ENCODE data around the gene POLRMT.
"Not testable (repeated sequence)": the region's sequence is repeated elsewhere in the genome, so short reads cannot be mapped to it uniquely, and the experiment has no call there.

Gene POLRMT

GRCh38 chr19:610071-610800 lies 23.1 kb downstream of the POLRMT start:
- Histone ChIP-seq H3K9me3 (ENCODE audit: control insufficient read depth, insufficient read depth, low read length) (no peaks in the 10 kb centered on the region), H3K4me1 (ENCODE audit: insufficient read depth, low read length) (0 out of 2 replicates have a peak, but pooled peaks cover 8% of the 10 kb centered on the region), H3K36me3 (ENCODE audit: insufficient read depth, low read length) (peaks cover 3% of the 10 kb centered on the region; the same call in 1 of the 2 replicates), H3K9ac (ENCODE audit: low read depth, low read length) (peak overlapping the region; percentile 50; the same call in 1 of the 2 replicates)

GRCh38 chr19:609004-609346 lies 24.4 kb downstream of the POLRMT start:
- Histone ChIP-seq H3K9me3 (ENCODE audit: control insufficient read depth, insufficient read depth, low read length) (no peaks in the 10 kb centered on the region), H3K4me1 (ENCODE audit: insufficient read depth, low read length) (0 out of 2 replicates have a peak, but pooled peaks cover 8% of the 10 kb centered on the region), H3K36me3 (ENCODE audit: insufficient read depth, low read length) (no peaks in the 10 kb centered on the region), H3K9ac (ENCODE audit: low read depth, low read length) (no peak overlapping the region)

GRCh38 chr19:608155-609003 lies 25.0 kb downstream of the POLRMT start:
- H3K9me3 ChIP-seq (ENCODE audit: control insufficient read depth, insufficient read depth, low read length), result no peaks in the 10 kb centered on the region
- 0 out of 2 replicates have a peak, but pooled peaks cover 8% of the 10 kb centered on the region for H3K4me1 ChIP-seq (ENCODE audit: insufficient read depth, low read length)
- H3K9ac ChIP-seq (ENCODE audit: low read depth, low read length), result no peak overlapping the region
- no peaks in the 10 kb centered on the region for H3K36me3 ChIP-seq (ENCODE audit: insufficient read depth, low read length)

- Histone ChIP-seq H3K4me1 (ENCODE audit: insufficient read depth, low read length) (0 out of 2 replicates have a peak, but pooled peaks cover 8% of the 10 kb centered on the region), H3K9me3 (ENCODE audit: control insufficient read depth, insufficient read depth, low read length) (no peaks in the 10 kb centered on the region), H3K36me3 (ENCODE audit: insufficient read depth, low read length) (no peaks in the 10 kb centered on the region), H3K9ac (ENCODE audit: low read depth, low read length) (no peak overlapping the region)
Measured at GRCh38 chr19:607301-608154, 25.8 kb downstream of the POLRMT start.

- not testable (repeated sequence) for H3K9me3 ChIP-seq (ENCODE audit: control insufficient read depth, insufficient read depth, low read length); H3K4me1 ChIP-seq (ENCODE audit: insufficient read depth, low read length); H3K9ac ChIP-seq (ENCODE audit: low read depth, low read length); H3K36me3 ChIP-seq (ENCODE audit: insufficient read depth, low read length)
Measured at GRCh38 chr19:605061-605971, 28.0 kb downstream of the POLRMT start.

GRCh38 chr19:604355-604754 lies 29.0 kb downstream of the POLRMT start:
- no peaks in the 10 kb centered on the region for H3K36me3 ChIP-seq (ENCODE audit: insufficient read depth, low read length)
- H3K9me3 ChIP-seq (ENCODE audit: control insufficient read depth, insufficient read depth, low read length), result peaks cover 5% of the 10 kb centered on the region; the same call in 1 of the 2 replicates
- no peak overlapping the region for H3K9ac ChIP-seq (ENCODE audit: low read depth, low read length)
- H3K4me1 ChIP-seq (ENCODE audit: insufficient read depth, low read length), result no peaks in the 10 kb centered on the region

GRCh38 chr19:603779-604178 lies 29.6 kb downstream of the POLRMT start:
- not testable (repeated sequence) for H3K36me3 ChIP-seq (ENCODE audit: insufficient read depth, low read length); H3K9me3 ChIP-seq (ENCODE audit: control insufficient read depth, insufficient read depth, low read length); H3K4me1 ChIP-seq (ENCODE audit: insufficient read depth, low read length); H3K9ac ChIP-seq (ENCODE audit: low read depth, low read length)

GRCh38 chr19:603302-603639 lies 30.1 kb downstream of the POLRMT start:
- H3K36me3 ChIP-seq (ENCODE audit: insufficient read depth, low read length), result not testable (repeated sequence)

GRCh38 chr19:602391-603301 lies 30.7 kb downstream of the POLRMT start:
- Histone ChIP-seq H3K9me3 (ENCODE audit: control insufficient read depth, insufficient read depth, low read length) (peaks cover 5% of the 10 kb centered on the region; the same call in 1 of the 2 replicates), H3K36me3 (ENCODE audit: insufficient read depth, low read length) (no peaks in the 10 kb centered on the region), H3K4me1 (ENCODE audit: insufficient read depth, low read length) (no peaks in the 10 kb centered on the region), H3K9ac (ENCODE audit: low read depth, low read length) (no peak overlapping the region)

More at GRCh38 chr19:603302-603639, 30.1 kb downstream of the POLRMT start:
- H3K9ac ChIP-seq (ENCODE audit: low read depth, low read length); H3K4me1 ChIP-seq (ENCODE audit: insufficient read depth, low read length); H3K9me3 ChIP-seq (ENCODE audit: control insufficient read depth, insufficient read depth, low read length): not testable (repeated sequence)

GRCh38 chr19:601790-602189 lies 31.5 kb downstream of the POLRMT start:
- no peaks in the 10 kb centered on the region for H3K4me1 ChIP-seq (ENCODE audit: insufficient read depth, low read length)
- H3K9me3 ChIP-seq (ENCODE audit: control insufficient read depth, insufficient read depth, low read length), result peaks cover 5% of the 10 kb centered on the region; the same call in 1 of the 2 replicates
- no peak overlapping the region for H3K9ac ChIP-seq (ENCODE audit: low read depth, low read length)
- H3K36me3 ChIP-seq (ENCODE audit: insufficient read depth, low read length), result no peaks in the 10 kb centered on the region

- no peaks in the 10 kb centered on the region for H3K4me1 ChIP-seq (ENCODE audit: insufficient read depth, low read length)
- peaks cover 5% of the 10 kb centered on the region; the same call in 1 of the 2 replicates for H3K9me3 ChIP-seq (ENCODE audit: control insufficient read depth, insufficient read depth, low read length)
- H3K9ac ChIP-seq (ENCODE audit: low read depth, low read length), result no peak overlapping the region
- H3K36me3 ChIP-seq (ENCODE audit: insufficient read depth, low read length), result no peaks in the 10 kb centered on the region
Measured at GRCh38 chr19:601310-601709, 32.0 kb downstream of the POLRMT start.

GRCh38 chr19:597406-598315 lies 35.7 kb downstream of the POLRMT start:
- H3K36me3 ChIP-seq (ENCODE audit: insufficient read depth, low read length), result no peaks in the 10 kb centered on the region
- H3K9ac ChIP-seq (ENCODE audit: low read depth, low read length), result no peak overlapping the region
- H3K4me1 ChIP-seq (ENCODE audit: insufficient read depth, low read length), result no peaks in the 10 kb centered on the region
- peaks cover 5% of the 10 kb centered on the region; the same call in 1 of the 2 replicates for H3K9me3 ChIP-seq (ENCODE audit: control insufficient read depth, insufficient read depth, low read length)
